Trophoblast cell (in vitro differentiated cells and primary cell): Measurements from ENCODE around the gene RAPGEF2.

Experiments used
- DNase-seq, 2 donors: peaks; one replicate each; pipeline ENCODE4 v3.0.0-alpha.2; 2016
- H2AFZ ChIP-seq: 2 replicates; pipeline ENCODE4 v1.6.1; 2013; ENCODE audit warnings: low read length, moderate library complexity, mild to moderate bottlenecking; ENCODE audit not compliant: insufficient read depth, poor library complexity
- H2AK5ac ChIP-seq: 2 replicates; pipeline ENCODE4 v1.6.1; 2013; ENCODE audit warnings: mild to moderate bottlenecking, low read length
- H2BK120ac ChIP-seq: 2 replicates; pipeline ENCODE4 v1.6.1; 2013; ENCODE audit warnings: low read length, mild to moderate bottlenecking, moderate library complexity; ENCODE audit not compliant: insufficient read depth, poor library complexity
- H2BK12ac ChIP-seq: 2 replicates; pipeline ENCODE4 v1.6.1; 2013; ENCODE audit warnings: mild to moderate bottlenecking, low read length, moderate library complexity
- H2BK5ac ChIP-seq: 2 replicates; pipeline ENCODE4 v1.6.1; 2013; ENCODE audit warnings: low read length, low read depth, moderate library complexity, mild to moderate bottlenecking; ENCODE audit not compliant: poor library complexity
- H3K14ac ChIP-seq: 2 replicates; pipeline ENCODE4 v1.6.1; 2013; ENCODE audit warnings: mild to moderate bottlenecking, low read length
- H3K18ac ChIP-seq: 2 replicates; pipeline ENCODE4 v1.6.1; 2013; ENCODE audit warnings: mild to moderate bottlenecking, low read length
- H3K23ac ChIP-seq: 2 replicates; pipeline ENCODE4 v1.6.1; 2013; ENCODE audit warnings: low read length
- H3K27ac ChIP-seq: 2 replicates; pipeline ENCODE4 v1.5.1; 2013; ENCODE audit warnings: low read depth, mild to moderate bottlenecking, inconsistent platforms, low read length, moderate library complexity
- H3K27me3 ChIP-seq: 2 replicates; pipeline ENCODE4 v1.6.1; 2013; ENCODE audit warnings: inconsistent platforms, mild to moderate bottlenecking, low read length, moderate library complexity; ENCODE audit not compliant: insufficient read depth
- H3K36me3 ChIP-seq, 2 experiments: 1 replicate in 1 of 2; 2 replicates in 1 of 2; pipeline ENCODE4 v1.6.1; 2013; ENCODE audit warnings: low read length in 2 of 2, mild to moderate bottlenecking in 2 of 2, moderate library complexity in 1 of 2; ENCODE audit not compliant: insufficient read depth in 2 of 2, control insufficient read depth in 1 of 2
- H3K4ac ChIP-seq: 2 replicates; pipeline ENCODE4 v1.6.1; 2013; ENCODE audit warnings: low read depth, mild to moderate bottlenecking, low read length, moderate library complexity
- H3K4me1 ChIP-seq, 2 experiments: 1 replicate in 1 of 2; 2 replicates in 1 of 2; pipeline ENCODE4 v1.6.1; 2013; ENCODE audit warnings: low read length in 2 of 2, mild to moderate bottlenecking in 2 of 2, moderate library complexity in 1 of 2; ENCODE audit not compliant: insufficient read depth in 2 of 2, control insufficient read depth in 1 of 2
- H3K4me2 ChIP-seq: 2 replicates; pipeline ENCODE4 v1.6.1; 2013; ENCODE audit warnings: inconsistent platforms, mild to moderate bottlenecking, low read length, moderate library complexity
- H3K4me3 ChIP-seq: 2 replicates; pipeline ENCODE4 v1.5.1; 2013; ENCODE audit warnings: mild to moderate bottlenecking, low read depth, low read length, inconsistent platforms
- H3K79me1 ChIP-seq: one replicate; pipeline ENCODE4 v1.6.1; 2013; ENCODE audit warnings: low read length
- H3K79me2 ChIP-seq: 2 replicates; pipeline ENCODE4 v1.6.1; 2013; ENCODE audit warnings: low read length, mild to moderate bottlenecking; ENCODE audit not compliant: control insufficient read depth, insufficient read depth, poor library complexity
- H3K9ac ChIP-seq: 2 replicates; pipeline ENCODE4 v1.6.1; 2013; ENCODE audit warnings: mild to moderate bottlenecking, low read length
- H3K9me3 ChIP-seq: 2 replicates; pipeline ENCODE4 v1.6.1; 2013; ENCODE audit warnings: low read depth, mild to moderate bottlenecking, control low read depth, inconsistent platforms, low read length; ENCODE audit not compliant: insufficient read depth
- H4K12ac ChIP-seq: 2 replicates; pipeline ENCODE4 v1.6.1; 2013; ENCODE audit warnings: low read depth, mild to moderate bottlenecking, low read length, moderate library complexity
- H4K8ac ChIP-seq: 2 replicates; pipeline ENCODE4 v1.6.1; 2013; ENCODE audit warnings: low read depth, mild to moderate bottlenecking, low read length, moderate library complexity
- H4K91ac ChIP-seq: one replicate; pipeline ENCODE4 v1.6.1; 2013; ENCODE audit warnings: low read depth, mild to moderate bottlenecking, low read length, moderate library complexity
- WGBS: extraction: QIAGEN DNeasy Blood & Tissue Kit; methylation state at CpG from one replicate; pipeline ENCODE4 v1.1.7; 2013; ENCODE audit warnings: missing lambda C conversion rate; ENCODE audit not compliant: insufficient read length, insufficient coverage; ENCODE audit errors: extremely low coverage; 5-methylcytosine and 5-hydroxymethylcytosine counted together

The RAPGEF2 gene

DNA sequence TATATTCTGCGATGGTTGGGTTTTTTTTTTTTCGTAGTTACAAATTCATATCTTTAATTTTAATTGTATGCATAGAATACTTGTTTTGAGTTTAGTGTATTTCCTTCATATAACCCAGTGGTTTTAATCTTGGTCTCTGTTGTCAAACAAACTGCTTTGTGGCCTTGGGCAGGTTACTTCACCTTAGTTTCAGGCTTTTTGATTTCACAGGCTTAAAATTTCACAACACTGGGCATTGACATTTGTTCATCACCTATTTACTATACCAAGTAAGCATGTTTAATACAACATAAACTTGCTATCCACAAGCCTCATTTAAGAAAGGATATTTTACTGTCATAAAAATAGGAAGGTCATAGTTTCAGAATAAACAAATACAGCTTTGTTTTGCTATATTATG, 14.7 kb downstream of the RAPGEF2 start:
- Histone ChIP-seq H2BK5ac (no peak overlapping the region), H3K23ac (no peak overlapping the region), H2AK5ac (no peak overlapping the region), H3K4me1 (no peaks in the 10 kb centered on the region), H3K4ac (no peak overlapping the region), H3K27ac (no peak overlapping the region), H2AFZ (no peak overlapping the region), H3K27me3 (no peaks in the 10 kb centered on the region), H4K8ac (no peak overlapping the region), H3K14ac (no peak overlapping the region), H3K4me2 (no peak overlapping the region), H3K36me3 (peaks cover 0 to 4% of the 10 kb centered on the region in 2 experiments), H3K9me3 (no peaks in the 10 kb centered on the region), H2BK120ac (no peak overlapping the region), H4K91ac (no peak overlapping the region), H3K9ac (no peak overlapping the region), H4K12ac (no peak overlapping the region), H3K4me3 (no peak overlapping the region), H3K18ac (no peak overlapping the region), H3K79me2 (peaks cover 2% of the 10 kb centered on the region), H3K79me1 (no peaks in the 10 kb centered on the region), H2BK12ac (no peak overlapping the region)
- WGBS, result no CpG with 5 or more reads among the region's 2 CpGs
- no peak for DNase-seq

- no peaks in the 10 kb centered on the region for H3K27me3 ChIP-seq
- peaks cover 2% of the 10 kb centered on the region for H3K79me2 ChIP-seq
- H3K18ac ChIP-seq, result no peak overlapping the region
- H2BK5ac ChIP-seq, result no peak overlapping the region
- no peaks in the 10 kb centered on the region for H3K9me3 ChIP-seq
- H4K91ac ChIP-seq, result no peak overlapping the region
- no peak overlapping the region for H3K27ac ChIP-seq
- H3K4me1 ChIP-seq, result no peaks in the 10 kb centered on the region
- H3K14ac ChIP-seq, result no peak overlapping the region
- H3K4ac ChIP-seq, result peak overlapping the region; percentile 6
- no peak overlapping the region for H2BK120ac ChIP-seq
- no peak overlapping the region for H3K23ac ChIP-seq
- H2BK12ac ChIP-seq, result no peak overlapping the region
- no peaks in the 10 kb centered on the region for H3K79me1 ChIP-seq
- DNase-seq, result no peak
- no CpG with 5 or more reads among the region's 2 CpGs for WGBS
- no peak overlapping the region for H3K4me2 ChIP-seq
- H3K9ac ChIP-seq, result no peak overlapping the region
- H2AFZ ChIP-seq, result no peak overlapping the region
- H4K8ac ChIP-seq, result no peak overlapping the region
- H3K36me3 ChIP-seq, result peaks cover 0 to 4% of the 10 kb centered on the region in 2 experiments
- no peak overlapping the region for H3K4me3 ChIP-seq
- H4K12ac ChIP-seq, result no peak overlapping the region
- H2AK5ac ChIP-seq, result no peak overlapping the region
These were observed 15.1 kb downstream of the RAPGEF2 start for GRCh38 chr4:159117968-159118367.

GRCh38 chr4:159121371-159121770, 18.5 kb downstream of the RAPGEF2 start:
- Histone ChIP-seq H3K18ac (no peak overlapping the region), H2BK12ac (no peak overlapping the region), H3K4me1 (no peaks in the 10 kb centered on the region), H3K79me1 (no peaks in the 10 kb centered on the region), H3K4me2 (no peak overlapping the region), H2BK120ac (no peak overlapping the region), H2BK5ac (no peak overlapping the region), H3K4me3 (no peak overlapping the region), H3K36me3 (peaks cover 0 to 4% of the 10 kb centered on the region in 2 experiments), H3K27me3 (no peaks in the 10 kb centered on the region), H3K27ac (no peak overlapping the region), H2AK5ac (no peak overlapping the region), H4K91ac (no peak overlapping the region), H4K8ac (no peak overlapping the region), H3K23ac (no peak overlapping the region), H3K79me2 (no peaks in the 10 kb centered on the region), H4K12ac (no peak overlapping the region), H3K14ac (no peak overlapping the region), H3K9ac (no peak overlapping the region), H3K4ac (peak overlapping the region; percentile 70), H2AFZ (no peak overlapping the region), H3K9me3 (no peaks in the 10 kb centered on the region)
- no CpG with 5 or more reads among the region's 2 CpGs for WGBS
- no peak for DNase-seq

- no peak overlapping the region for H3K4me2 ChIP-seq
- no peak for DNase-seq
- H3K14ac ChIP-seq, result no peak overlapping the region
- no peak overlapping the region for H3K18ac ChIP-seq
- no peak overlapping the region for H3K4ac ChIP-seq
- no peak overlapping the region for H3K23ac ChIP-seq
- no peak overlapping the region for H3K4me3 ChIP-seq
- H3K79me2 ChIP-seq, result peaks cover 5% of the 10 kb centered on the region
- no peak overlapping the region for H4K8ac ChIP-seq
- H3K27ac ChIP-seq, result no peak overlapping the region
- no CpG with 5 or more reads among the region's 5 CpGs for WGBS
- peaks cover 4 to 7% of the 10 kb centered on the region in 2 experiments for H3K4me1 ChIP-seq
- peaks cover 5% of the 10 kb centered on the region for H3K79me1 ChIP-seq
- H3K27me3 ChIP-seq, result no peaks in the 10 kb centered on the region
- H2BK12ac ChIP-seq, result no peak overlapping the region
- no peak overlapping the region for H4K91ac ChIP-seq
- H3K9ac ChIP-seq, result no peak overlapping the region
- no peaks in the 10 kb centered on the region for H3K36me3 ChIP-seq
- H4K12ac ChIP-seq, result no peak overlapping the region
- H2AFZ ChIP-seq, result no peak overlapping the region
- H2BK120ac ChIP-seq, result no peak overlapping the region
- H2BK5ac ChIP-seq, result no peak overlapping the region
- no peak overlapping the region for H2AK5ac ChIP-seq
- H3K9me3 ChIP-seq, result no peaks in the 10 kb centered on the region
These were observed 23.8 kb downstream of the RAPGEF2 start for GRCh38 chr4:159126716-159127115.
